ENCODE data around the gene SLC39A1. TPM values are rescaled to one million over a fixed set of nuclear protein-coding genes. Genes with fewer than 3 reads are reported as not detected.
A peak's percentile ranks its signal among the peaks of the same experiment; 100 is the strongest.

SLC39A1 gene
- total and polyA plus RNA-seq, 2 of the 4 experiments (the other 2 are of a cell fraction), result 89.1 to 97.7 TPM

- Histone ChIP-seq H3K14ac (replicated peaks; ENCODE audit: low read depth, low read length) (peak overlapping the region; percentile 62), H4K5ac (ENCODE audit: low read depth, low read length) (no peak overlapping the region), H2AK5ac (ENCODE audit: low read depth, low read length) (no peak overlapping the region), H4K8ac (ENCODE audit: low read depth in 2 of 2, low read length in 2 of 2) (no peak overlapping the region), H3K4me2 (ENCODE audit: low read depth, low read length) (peak overlapping the region; percentile 82), H2BK120ac (ENCODE audit: low read depth, low read length) (no peak overlapping the region), H3K23ac (ENCODE audit: low read depth, low read length) (peak overlapping the region; percentile 94; the same call in 1 of the 2 replicates), H3K9me1 (ENCODE audit: insufficient read depth, low read length) (0 out of 2 replicates have a peak, but pooled peaks cover 9% of the 10 kb centered on the region), H3K9ac (ENCODE audit: low read depth, low read length) (peak overlapping the region; percentile 64), H3K79me1 (ENCODE audit: low read depth in 1 of 2, low read length in 2 of 2) (peaks cover 11 to 59% of the 10 kb centered on the region in 2 experiments; a peak in 3 of 4 replicates), H2BK20ac (ENCODE audit: low read depth, low read length) (no peak overlapping the region), H3K18ac (ENCODE audit: low read depth, low read length) (no peak overlapping the region), H3K4ac (ENCODE audit: low read depth, low read length) (no peak overlapping the region), H2AK9ac (replicated peaks; ENCODE audit: low read depth, low read length, poor library complexity) (peak overlapping the region; percentile 94), H3K27ac (ENCODE audit: insufficient read depth, low read length) (peak overlapping the region; percentile 72; the same call in 1 of the 2 replicates), H3K27me3 (ENCODE audit: control insufficient read depth, insufficient read depth, low read length) (no peaks in the 10 kb centered on the region), H2BK15ac (ENCODE audit: low read depth, low read length) (no peak overlapping the region), H3K4me3 (ENCODE audit: insufficient read depth, low read depth, low read length) (peak overlapping the region; percentile 89), H3K36me3 (ENCODE audit: control insufficient read depth, insufficient read depth, low read length) (no peaks in the 10 kb centered on the region), H3K4me1 (ENCODE audit: control insufficient read depth, insufficient read depth, low read length) (peaks cover 11% of the 10 kb centered on the region), H2BK5ac (ENCODE audit: low read depth, low read length, poor library complexity, severe bottlenecking) (no peak overlapping the region), H3K9me3 (ENCODE audit: control insufficient read depth, insufficient read depth, low read length) (no peaks in the 10 kb centered on the region), H4K20me1 (ENCODE audit: insufficient read depth, low read length) (peaks cover 49% of the 10 kb centered on the region), H4K91ac (ENCODE audit: insufficient read depth, low read depth, low read length) (no peak overlapping the region), H3K56ac (ENCODE audit: extremely low read depth, insufficient read depth, low read length) (no peak overlapping the region), H2AFZ (replicated peaks; ENCODE audit: low read length, poor library complexity) (peak overlapping the region; percentile 75)
- ATAC-seq (ENCODE audit: low read depth) (no peak), DNase-seq (no peak)
- dilution Hi-C loops (cut with HindIII; ENCODE audit: low sequenced_read_pairs, unreplicated experiment), result loop anchor here (25.0 kb wide), 1 partner anchor 109 kb away; no protein-coding TSS in a partner anchor
- ChIA-PET CTCF (interaction anchor here (1.3 kb wide), 1 partner anchor 10 kb away, joined by 3 read pairs; no protein-coding TSS in a partner anchor), POLR2A (ENCODE audit: unreplicated experiment) (no interaction called here)
- intact Hi-C loops (cut with micrococcal nuclease), result loop anchor here (2.0 to 10.0 kb wide), 3 partner anchors 39 to 126 kb away; no protein-coding TSS in a partner anchor
- in situ Hi-C loops (cut with MboI; ENCODE audit: low sequenced_read_pairs), result no loop called here
- BruUV-seq (replicated peaks), result no TSS peak
- WGBS, 2 experiments (ENCODE audit: extremely low coverage in 2 of 2, insufficient read length in 1 of 2), result no CpG with 5 or more reads among the region's 3 CpGs
- TF ChIP-seq RAD21 (IDR thresholded peaks at IDR 0.05; ENCODE audit: low read length) (no peak), BHLHE40 (IDR thresholded peaks at IDR 0.05; ENCODE audit: low read depth, low read length) (no peak), FOS (IDR thresholded peaks at IDR 0.05; ENCODE audit: low read depth, low read length) (no peak), POLR2A (IDR thresholded peaks at IDR 0.05; ENCODE audit: low read depth, low read length) (no peak), MAFK (IDR thresholded peaks at IDR 0.05; ENCODE audit: low read depth, low read length) (no peak), MXI1 (IDR thresholded peaks at IDR 0.05; ENCODE audit: borderline replicate concordance, low read depth, low read length) (no peak), SMC3 (IDR thresholded peaks at IDR 0.05; ENCODE audit: low read depth, low read length) (no peak), USF2 (IDR thresholded peaks at IDR 0.05; ENCODE audit: low read depth, low read length) (no peak), CEBPB (IDR thresholded peaks at IDR 0.05; ENCODE audit: low read depth, low read length) (no peak), CHD1 (IDR thresholded peaks at IDR 0.05; ENCODE audit: low read depth, low read length) (no peak), RCOR1 (IDR thresholded peaks at IDR 0.05; ENCODE audit: insufficient replicate concordance, low read length) (no peak), NFE2L2 (IDR thresholded peaks at IDR 0.05; ENCODE audit: low read depth, low read length) (no peak), RFX5 (IDR thresholded peaks at IDR 0.05; ENCODE audit: low read depth, low read length) (no peak), CTCF (conservative IDR thresholded peaks at IDR 0.05; ENCODE audit: low read depth, low read length) (no peak), ELK1 (IDR thresholded peaks at IDR 0.05; ENCODE audit: borderline replicate concordance, low read depth, low read length) (no peak)
Observed at GRCh38 chr1:153921080-153921802, 42.1 kb downstream of the SLC39A1 start.
